Measurements from ENCODE around the gene PYDC1. TPM values are rescaled to one million over a fixed set of nuclear protein-coding genes. Genes with fewer than 3 reads are reported as not detected.

The PYDC1 gene
- not detected for total RNA-seq

GRCh38 chr16:31216422-31217135, at the start of gene PYDC1:
PYDC1 (minus strand) TSS chr16:31217135; CDS start chr16:31217028, 107 bp downstream.

GRCh38 chr16:31213877-31214707, 2.8 kb downstream of the PYDC1 start, which contains the start of gene TRIM72:
TRIM72 (plus strand) TSS chr16:31214119; CDS start chr16:31214739, 620 bp downstream.

GRCh38 chr16:31202414-31203375, 14.2 kb downstream of the PYDC1 start, which contains the start of gene PYCARD:
PYCARD (minus strand) TSS chr16:31202760; CDS start chr16:31202690, 70 bp downstream.

GRCh38 chr16:31179747-31180459, 37.0 kb downstream of the PYDC1 start, which contains the start of gene FUS:
FUS (plus strand) TSS chr16:31180139; CDS start chr16:31180215, 76 bp downstream.

Other genes with a start within 250 kb of the PYDC1 start
- gene HSD3B7, start 231.9 kb downstream of the PYDC1 start, total RNA-seq, result 1 to 10 TPM; 3.5 to 3.6 TPM
- 1 to 10 TPM; 1.3 to 1.4 TPM for gene STX1B, start 206.5 kb downstream of the PYDC1 start, total RNA-seq
- gene STX4, start 183.6 kb downstream of the PYDC1 start, total RNA-seq, result 10 to 100 TPM; 67.7 to 69.5 TPM
- 10 to 100 TPM; 10.8 to 11.2 TPM for gene ZNF668, start 142.9 kb downstream of the PYDC1 start, total RNA-seq
- gene ZNF646, start 142.7 kb downstream of the PYDC1 start, total RNA-seq, result 10 to 100 TPM; 26.2 to 27.0 TPM
- gene PRSS53, start 128.2 kb downstream of the PYDC1 start, total RNA-seq, result 1 to 10 TPM; 4.8 to 5.1 TPM
- 10 to 100 TPM; 52.2 to 55.4 TPM for gene VKORC1, start 122.3 kb downstream of the PYDC1 start, total RNA-seq
- 10 to 100 TPM; 25.8 to 26.9 TPM for gene BCKDK, start 108.7 kb downstream of the PYDC1 start, total RNA-seq
- 10 to 100 TPM; 61.5 to 65.3 TPM for gene KAT8, start 99.5 kb downstream of the PYDC1 start, total RNA-seq
- gene PRSS8, start 81.4 kb downstream of the PYDC1 start, total RNA-seq, result not detected
- gene PRSS36, start 67.1 kb downstream of the PYDC1 start, total RNA-seq, result 1 to 10 TPM; 2.0 to 3.6 TPM
- gene FUS, start 37.0 kb downstream of the PYDC1 start, total RNA-seq, result 100 to 1,000 TPM; 492 to 544 TPM
- gene PYCARD, start 14.4 kb downstream of the PYDC1 start, total RNA-seq, result 10 to 100 TPM; 92.6 to 96.9 TPM
- not detected for gene TRIM72, start 3.0 kb downstream of the PYDC1 start, total RNA-seq
- gene ITGAM, start 42.8 kb upstream of the PYDC1 start, total RNA-seq, result 10 to 100 TPM; 55.4 to 57.2 TPM
- gene ITGAX, start 138.0 kb upstream of the PYDC1 start, total RNA-seq, result 1 to 10 TPM; 3.2 to 3.3 TPM
- not detected for gene ITGAD, start 176.2 kb upstream of the PYDC1 start, total RNA-seq
- gene COX6A2, start 211.2 kb upstream of the PYDC1 start, total RNA-seq, result not detected
- under 1 TPM; 0.08 to 0.26 TPM for gene ZNF843, start 225.7 kb upstream of the PYDC1 start, total RNA-seq
- gene ARMC5, start 242.4 kb upstream of the PYDC1 start, total RNA-seq, result 10 to 100 TPM; 10.7 to 10.8 TPM